ENCODE data around the gene GALE.
A peak's percentile ranks its signal among the peaks of the same experiment; 100 is the strongest.

GALE gene

GRCh38 chr1:23845163-23845562, 44.6 kb upstream of the GALE start:
- Histone ChIP-seq H3K9me2 (replicated peaks; ENCODE audit: low read depth, low read length) (no peaks in the 10 kb centered on the region), H3K36me3 (ENCODE audit: insufficient read depth, low read length) (no peaks in the 10 kb centered on the region), H4K20me1 (ENCODE audit: insufficient read depth, low read length, poor library complexity, severe bottlenecking) (no peaks in the 10 kb centered on the region), H3K27me3 (ENCODE audit: insufficient read depth, low read length, poor library complexity, severe bottlenecking) (no peaks in the 10 kb centered on the region), H3K9me3 (ENCODE audit: insufficient read depth, low read depth, low read length) (no peaks in the 10 kb centered on the region), H3K79me2 (ENCODE audit: insufficient read depth, low read length) (no peaks in the 10 kb centered on the region), H3F3A (ENCODE audit: low read depth) (no peaks in the 10 kb centered on the region), H3K4me3 (ENCODE audit: low read length, poor library complexity, severe bottlenecking) (no peak overlapping the region), H3K9ac (ENCODE audit: low read depth, low read length, poor library complexity, severe bottlenecking) (no peak overlapping the region), H3K4me2 (ENCODE audit: low read depth, low read length, poor library complexity, severe bottlenecking) (no peak overlapping the region), H2AFZ (ENCODE audit: low read length) (no peak overlapping the region), H3K4me1 (ENCODE audit: insufficient read depth, low read length, poor library complexity, severe bottlenecking) (no peaks in the 10 kb centered on the region)
- TF ChIP-seq EZH2phosphoT487 (IDR thresholded peaks at IDR 0.05; ENCODE audit: borderline replicate concordance) (no peak), CTCF (conservative IDR thresholded peaks at IDR 0.05; ENCODE audit: low read length) (no peak)

DNA sequence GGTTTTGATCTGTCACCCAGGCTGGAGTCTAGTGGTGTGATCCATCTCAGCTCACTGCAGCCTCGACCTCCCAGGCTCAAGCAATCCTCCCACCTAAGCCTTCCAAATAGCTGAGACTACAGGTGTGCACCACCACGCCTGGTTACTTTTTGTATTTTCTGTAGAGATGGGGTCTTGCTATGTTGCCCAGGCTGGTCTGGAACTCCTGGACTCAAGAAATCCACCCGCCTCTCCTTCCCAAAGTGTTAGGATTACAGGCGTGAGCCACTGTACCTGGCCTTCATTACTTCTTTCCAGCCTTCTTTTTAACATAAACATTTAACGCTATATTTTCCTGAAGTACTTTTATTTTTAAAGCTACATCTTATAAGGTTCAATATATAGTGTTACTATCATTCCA, 43.1 kb upstream of the GALE start:
- Histone ChIP-seq H3K9me2 (replicated peaks; ENCODE audit: low read depth, low read length) (no peaks in the 10 kb centered on the region), H3K9me3 (ENCODE audit: insufficient read depth, low read depth, low read length) (no peaks in the 10 kb centered on the region), H4K20me1 (ENCODE audit: insufficient read depth, low read length, poor library complexity, severe bottlenecking) (no peaks in the 10 kb centered on the region), H3F3A (ENCODE audit: low read depth) (no peaks in the 10 kb centered on the region), H3K27me3 (ENCODE audit: insufficient read depth, low read length, poor library complexity, severe bottlenecking) (no peaks in the 10 kb centered on the region), H3K4me1 (ENCODE audit: insufficient read depth, low read length, poor library complexity, severe bottlenecking) (no peaks in the 10 kb centered on the region), H3K4me2 (ENCODE audit: low read depth, low read length, poor library complexity, severe bottlenecking) (no peak overlapping the region), H3K36me3 (ENCODE audit: insufficient read depth, low read length) (no peaks in the 10 kb centered on the region), H3K4me3 (ENCODE audit: low read length, poor library complexity, severe bottlenecking) (no peak overlapping the region), H3K9ac (ENCODE audit: low read depth, low read length, poor library complexity, severe bottlenecking) (no peak overlapping the region), H3K79me2 (ENCODE audit: insufficient read depth, low read length) (no peaks in the 10 kb centered on the region), H2AFZ (ENCODE audit: low read length) (no peak overlapping the region)
- no peak for TF ChIP-seq CTCF (conservative IDR thresholded peaks at IDR 0.05; ENCODE audit: low read length)
- no peak for TF ChIP-seq EZH2phosphoT487 (IDR thresholded peaks at IDR 0.05; ENCODE audit: borderline replicate concordance)

- Histone ChIP-seq H3K27me3 (ENCODE audit: insufficient read depth, low read length, poor library complexity, severe bottlenecking) (no peaks in the 10 kb centered on the region), H3K4me3 (ENCODE audit: low read length, poor library complexity, severe bottlenecking) (peak overlapping the region; percentile 65), H3K9ac (ENCODE audit: low read depth, low read length, poor library complexity, severe bottlenecking) (peak overlapping the region; percentile 50)
These were observed 37.9 kb upstream of the GALE start for GRCh38 chr1:23838401-23838866.

More at GRCh38 chr1:23838401-23838866, 37.9 kb upstream of the GALE start:
- Histone ChIP-seq H3K4me1 (ENCODE audit: insufficient read depth, low read length, poor library complexity, severe bottlenecking) (no peaks in the 10 kb centered on the region), H3K36me3 (ENCODE audit: insufficient read depth, low read length) (no peaks in the 10 kb centered on the region), H2AFZ (ENCODE audit: low read length) (peak overlapping the region; percentile 87), H3F3A (ENCODE audit: low read depth) (no peaks in the 10 kb centered on the region), H4K20me1 (ENCODE audit: insufficient read depth, low read length, poor library complexity, severe bottlenecking) (no peaks in the 10 kb centered on the region), H3K9me3 (ENCODE audit: insufficient read depth, low read depth, low read length) (no peaks in the 10 kb centered on the region), H3K79me2 (ENCODE audit: insufficient read depth, low read length) (no peaks in the 10 kb centered on the region), H3K4me2 (ENCODE audit: low read depth, low read length, poor library complexity, severe bottlenecking) (peak overlapping the region; percentile 85), H3K9me2 (replicated peaks; ENCODE audit: low read depth, low read length) (no peaks in the 10 kb centered on the region)
- no peak for TF ChIP-seq CTCF (conservative IDR thresholded peaks at IDR 0.05; ENCODE audit: low read length)
- no peak for TF ChIP-seq EZH2phosphoT487 (IDR thresholded peaks at IDR 0.05; ENCODE audit: borderline replicate concordance)

Data from Loucy (cell line).